ENCODE results near the gene VWA5B1. TPM values are rescaled to one million over a fixed set of nuclear protein-coding genes. Genes with fewer than 3 reads are reported as not detected.

VWA5B1 gene
- total and polyA plus RNA-seq, 10 of the 15 experiments (the other 5 are each of a cell fraction or from before 2014, with no cell fraction given), result under 0.01 to 0.05 (median 0.01) TPM; not detected in 7

DNA sequence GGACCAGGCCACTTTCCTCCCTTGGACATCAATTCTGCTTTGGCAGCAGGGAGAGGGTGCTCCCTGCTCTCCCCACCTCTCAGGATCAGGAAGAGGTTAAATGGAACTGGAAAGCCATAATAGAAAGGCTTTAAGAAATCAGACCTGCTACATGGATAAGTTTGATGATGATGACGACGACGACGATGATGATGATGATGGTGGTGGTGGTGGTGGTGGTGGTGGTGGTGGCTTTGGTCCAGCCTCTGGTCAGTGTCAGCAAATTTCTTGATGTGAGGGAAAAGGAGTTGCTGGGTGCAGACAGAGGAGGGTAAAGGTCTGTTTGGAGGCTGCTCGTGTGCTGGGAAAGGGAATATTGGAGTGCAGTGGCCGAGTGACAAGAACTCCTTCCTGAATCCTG lies 36.8 kb downstream of the VWA5B1 start:
- peaks cover 4% of the 10 kb centered on the region; the same call in 1 of the 2 replicates for H4K20me1 ChIP-seq (ENCODE audit: control insufficient read depth, insufficient read depth)
- ATAC-seq (no peak), FAIRE-seq (no peak), DNase-seq (ENCODE audit: low read depth, low spot score) (no peak)
- no peaks in the 10 kb centered on the region for H3K36me3 ChIP-seq (ENCODE audit: control insufficient read depth in 2 of 2, insufficient read depth in 2 of 2, low read length in 1 of 2)
- POLR2A ChIA-PET, result no interaction called here
- no peak overlapping the region for H3K4me2 ChIP-seq (ENCODE audit: control insufficient read depth, insufficient read depth)
- H3K27me3 ChIP-seq (replicated peaks in 1 of 2; ENCODE audit: control insufficient read depth in 2 of 2, insufficient read depth in 2 of 2, low read length in 1 of 2), result no peaks in the 10 kb centered on the region
- H3K4me1 ChIP-seq (ENCODE audit: control insufficient read depth, insufficient read depth, low read length), result peaks cover 7% of the 10 kb centered on the region
- SMC1A ChIA-PET (ENCODE audit: uncharacterized antibody, unreplicated experiment), result interaction anchor here (0.7 kb wide), 1 partner anchor 52 kb away, joined by 3 read pairs; no protein-coding TSS in a partner anchor
- intact Hi-C loops (cut with micrococcal nuclease; ENCODE audit: unreplicated experiment), result no loop called here
- no peak overlapping the region for H3K4me3 ChIP-seq
- 48% methylated on average over 6 of the region's 6 CpGs for WGBS (ENCODE audit: insufficient coverage, insufficient replicate concordance, low lambda C conversion rate, missing lambda C conversion rate)
- no peak overlapping the region for H3K27ac ChIP-seq (ENCODE audit: control insufficient read depth, insufficient read depth)
- H3K79me2 ChIP-seq (ENCODE audit: control insufficient read depth, insufficient read depth, low read length), result no peaks in the 10 kb centered on the region
- H3K9ac ChIP-seq (ENCODE audit: control insufficient read depth, insufficient read depth, low read length), result no peak overlapping the region
- no peaks in the 10 kb centered on the region; the same call in 2 of the 3 replicates for H3K9me3 ChIP-seq (replicated peaks; ENCODE audit: control insufficient read depth, insufficient read depth, low read length)
- in situ Hi-C loops (cut with MboI), result no loop called here
- CTCF ChIA-PET, result no interaction called here
- H2AFZ ChIP-seq (ENCODE audit: control insufficient read depth, low read depth, low read length), result no peak overlapping the region
- RAD21 ChIA-PET (ENCODE audit: unreplicated experiment), result no interaction called here
- BruUV-seq (replicated peaks), result no TSS peak
- TF ChIP-seq JUNB (IDR thresholded peaks at IDR 0.05) (no peak), KDM1A (IDR thresholded peaks at IDR 0.05; ENCODE audit: borderline replicate concordance) (no peak), MTA3 (IDR thresholded peaks at IDR 0.05; ENCODE audit: borderline replicate concordance, low read length) (no peak), SMARCA5 (IDR thresholded peaks at IDR 0.05) (no peak), PRDM15 (CRISPR knock-in tag; IDR thresholded peaks at IDR 0.05) (no peak), E2F8 (IDR thresholded peaks at IDR 0.05; ENCODE audit: low read depth, partially characterized antibody) (no peak), YY1 (IDR thresholded peaks at IDR 0.05; ENCODE audit: low read depth, low read length) (no peak), CUX1 (IDR thresholded peaks at IDR 0.05; ENCODE audit: insufficient replicate concordance, low read depth, low read length) (no peak)
- TF ChIP-seq, protein P1, sequence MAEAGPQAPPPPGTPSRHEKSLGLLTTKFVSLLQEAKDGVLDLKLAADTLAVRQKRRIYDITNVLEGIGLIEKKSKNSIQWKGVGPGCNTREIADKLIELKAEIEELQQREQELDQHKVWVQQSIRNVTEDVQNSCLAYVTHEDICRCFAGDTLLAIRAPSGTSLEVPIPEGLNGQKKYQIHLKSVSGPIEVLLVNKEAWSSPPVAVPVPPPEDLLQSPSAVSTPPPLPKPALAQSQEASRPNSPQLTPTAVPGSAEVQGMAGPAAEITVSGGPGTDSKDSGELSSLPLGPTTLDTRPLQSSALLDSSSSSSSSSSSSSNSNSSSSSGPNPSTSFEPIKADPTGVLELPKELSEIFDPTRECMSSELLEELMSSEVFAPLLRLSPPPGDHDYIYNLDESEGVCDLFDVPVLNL (IDR thresholded peaks at IDR 0.05; ENCODE audit: low read depth, low read length), result no peak
